OCI-M1 (cell line): ENCODE measurements around the gene JPT1.
"Not testable (repeated sequence)": the region's sequence is repeated elsewhere in the genome, so short reads cannot be mapped to it uniquely, and the experiment has no call there.

Experiments
- DNase-seq: peaks from one replicate; lab custom pipeline; 2025; lab: John Stamatoyannopoulos, UW

The JPT1 gene

DNA sequence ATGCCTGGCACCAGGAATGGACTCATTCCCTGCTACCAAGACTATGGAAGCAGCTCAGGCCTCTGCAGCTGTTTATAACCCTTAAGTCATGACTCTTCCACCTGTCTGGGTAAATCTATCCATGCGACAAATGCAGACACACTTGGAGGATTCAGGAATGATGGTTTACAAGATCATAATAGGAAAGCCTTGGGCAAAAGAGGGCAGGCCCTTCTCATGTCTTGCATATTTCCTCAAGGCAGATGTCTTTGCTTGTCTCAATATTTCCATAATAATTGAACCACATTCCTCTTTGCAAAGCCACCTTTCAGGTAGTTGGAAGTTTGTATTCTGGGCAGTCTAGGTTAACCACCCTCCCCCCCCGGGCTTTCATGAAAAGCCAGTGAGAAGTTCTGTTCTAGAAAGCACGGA is 884 bp upstream of the JPT1 start:
- no peak for DNase-seq

GRCh38 chr17:75153780-75154194 is 525 bp downstream of the JPT1 start:
- peak; percentile 43 for DNase-seq

GRCh38 chr17:75152922-75153779 is 1.2 kb downstream of the JPT1 start:
- DNase-seq: peak; percentile 58

GRCh38 chr17:75152523-75152921 is 1.8 kb downstream of the JPT1 start:
- DNase-seq: no peak

DNA sequence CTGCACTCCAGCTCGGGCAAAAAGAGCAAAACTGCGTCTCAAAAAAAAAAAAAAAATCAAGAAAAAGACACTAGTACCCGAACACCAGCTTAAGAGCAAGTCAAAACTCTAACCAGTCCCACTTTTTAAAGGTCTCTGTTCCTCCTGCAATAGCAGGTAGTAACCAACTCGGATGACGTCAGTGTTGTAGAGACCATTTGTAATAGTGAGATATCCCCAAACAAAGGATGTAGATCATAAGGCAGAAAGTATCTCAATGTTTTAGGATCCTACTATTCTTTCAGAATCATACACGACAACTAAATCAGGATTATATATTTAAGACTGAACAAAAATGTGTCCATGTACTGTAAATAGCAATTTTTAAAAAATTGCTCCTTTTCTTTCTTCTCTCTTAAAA is 2.4 kb downstream of the JPT1 start:
- peak; percentile 12 for DNase-seq

- no peak for DNase-seq
Measured at GRCh38 chr17:75147878-75148546, 6.3 kb downstream of the JPT1 start.

GRCh38 chr17:75146592-75146991 is 7.7 kb downstream of the JPT1 start:
- DNase-seq: no peak

DNA sequence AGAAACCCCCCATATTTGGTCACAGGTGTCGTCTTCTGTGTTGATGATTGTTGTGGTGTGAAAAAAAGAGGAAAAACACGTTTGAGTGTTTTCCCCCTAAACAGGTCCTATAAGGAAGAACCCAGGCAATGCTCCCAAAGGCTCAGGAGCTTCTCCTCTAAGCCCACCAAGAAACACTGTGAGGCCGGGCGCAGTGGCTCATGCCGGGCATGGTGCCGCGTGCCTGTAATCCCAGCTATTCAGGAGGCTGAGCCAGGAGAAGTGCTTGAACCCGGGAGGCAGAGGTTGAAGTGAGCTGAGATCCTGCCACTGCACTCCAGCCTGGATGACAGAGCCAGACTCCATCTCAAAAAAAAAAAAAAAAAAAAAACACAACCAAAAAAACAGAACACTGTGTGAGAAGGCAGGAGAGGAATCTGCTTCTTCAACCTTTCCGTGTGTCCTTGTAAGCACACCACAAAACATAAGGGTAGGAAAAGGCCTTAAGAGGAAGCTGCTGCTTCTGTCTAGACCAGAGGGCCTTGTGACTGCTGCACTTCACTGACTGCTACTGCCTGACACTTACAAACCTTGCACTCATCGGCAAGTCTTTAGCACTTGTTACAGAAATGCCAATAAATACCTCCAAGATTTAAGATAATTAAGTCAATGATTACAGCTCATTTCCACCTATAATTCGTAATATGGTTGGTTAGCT is 9.3 kb downstream of the JPT1 start:
- no peak for DNase-seq

GRCh38 chr17:75142236-75142971 is 11.9 kb downstream of the JPT1 start:
- no peak for DNase-seq

DNA sequence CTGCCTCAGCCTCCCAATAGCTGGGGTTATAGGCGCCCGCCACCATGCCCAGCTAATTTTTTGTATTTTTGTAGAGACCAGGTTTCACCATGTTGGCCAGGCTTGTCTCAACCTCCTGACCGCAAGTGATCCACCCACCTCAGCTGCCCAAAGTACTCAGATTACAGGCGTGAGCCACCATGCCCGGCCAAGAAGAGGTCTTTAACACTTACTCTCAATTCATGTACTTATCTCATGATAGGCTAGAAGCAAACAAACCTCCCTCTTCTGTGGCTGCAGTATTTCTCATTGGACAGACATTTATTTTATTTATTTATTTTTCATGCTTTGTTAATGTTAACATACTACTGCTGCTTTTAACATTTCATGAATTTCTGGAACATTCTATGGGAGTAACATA is 15.8 kb downstream of the JPT1 start:
- no peak for DNase-seq

GRCh38 chr17:75137762-75138161 is 16.6 kb downstream of the JPT1 start:
- not testable (repeated sequence) for DNase-seq

GRCh38 chr17:75135946-75136345 is 18.4 kb downstream of the JPT1 start:
- DNase-seq: no peak

GRCh38 chr17:75135452-75135851 is 18.9 kb downstream of the JPT1 start:
- DNase-seq: no peak

GRCh38 chr17:75133607-75134347 is 20.5 kb downstream of the JPT1 start:
- DNase-seq: not testable (repeated sequence)

DNA sequence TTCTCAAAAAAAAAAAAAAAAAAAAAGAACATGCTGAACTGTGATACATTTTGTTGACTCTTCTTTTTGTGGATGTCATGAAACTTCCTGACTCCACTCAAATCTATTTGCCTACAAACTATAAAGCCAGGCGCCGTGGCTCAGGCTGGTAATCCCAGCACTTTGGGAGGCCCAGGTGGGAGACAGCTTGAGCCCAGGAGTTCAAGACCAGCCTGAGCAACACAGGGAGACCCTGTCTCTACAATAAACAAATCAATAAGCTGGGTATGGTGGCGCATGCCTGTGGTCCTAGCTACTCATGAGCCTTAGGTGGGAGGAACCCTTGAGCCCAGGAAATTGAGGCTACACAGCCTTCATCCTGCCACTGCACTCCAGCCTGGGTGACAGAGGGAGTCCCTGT is 21.3 kb downstream of the JPT1 start:
- DNase-seq: no peak

DNA sequence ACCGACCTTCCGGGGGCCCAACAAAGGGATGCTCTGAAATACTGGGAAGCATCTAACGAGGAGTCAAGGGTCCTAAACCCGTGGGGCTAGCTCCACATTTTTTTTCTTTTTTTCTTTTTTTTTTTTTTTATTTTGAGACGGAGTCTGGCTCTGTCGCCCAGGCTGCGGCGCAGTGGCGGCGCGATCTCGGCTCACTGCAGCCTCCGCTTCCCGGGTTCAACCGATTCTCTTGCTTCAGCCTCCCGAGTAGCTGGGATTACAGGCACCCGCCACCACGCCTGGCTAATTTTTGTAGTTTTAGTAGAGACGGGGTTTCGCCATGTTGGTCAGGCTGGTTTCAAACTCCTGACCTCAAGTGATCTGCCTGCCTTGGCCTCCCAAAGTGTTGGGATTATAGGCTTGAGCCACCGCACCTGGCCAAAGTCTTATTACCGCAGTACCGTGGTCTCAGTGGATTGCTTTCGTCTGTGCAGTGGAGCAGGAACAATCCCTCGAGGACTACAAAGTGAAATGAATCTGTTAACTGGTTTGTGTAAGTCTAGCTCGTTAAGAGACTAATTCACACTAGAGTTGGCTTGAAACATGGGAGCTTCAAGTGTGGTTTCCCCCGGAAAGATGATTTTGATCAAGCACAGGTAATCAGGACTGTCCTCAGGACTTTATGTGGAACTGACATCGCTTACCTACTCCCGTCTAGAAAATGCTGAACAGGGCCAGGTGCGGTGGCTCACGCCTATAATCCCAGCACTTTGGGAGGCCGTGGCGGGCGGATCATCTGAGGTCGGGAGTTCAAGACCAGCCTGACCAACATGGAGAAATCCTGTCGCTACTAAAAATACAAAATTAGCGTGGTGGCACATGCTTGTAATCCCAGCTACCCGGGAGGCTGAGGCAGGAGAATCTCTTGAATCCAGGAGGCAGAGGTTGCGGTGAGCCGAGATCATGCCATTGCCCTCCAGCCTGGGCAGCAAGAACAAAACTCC is 22.0 kb downstream of the JPT1 start:
- DNase-seq: peak; percentile 11

DNA sequence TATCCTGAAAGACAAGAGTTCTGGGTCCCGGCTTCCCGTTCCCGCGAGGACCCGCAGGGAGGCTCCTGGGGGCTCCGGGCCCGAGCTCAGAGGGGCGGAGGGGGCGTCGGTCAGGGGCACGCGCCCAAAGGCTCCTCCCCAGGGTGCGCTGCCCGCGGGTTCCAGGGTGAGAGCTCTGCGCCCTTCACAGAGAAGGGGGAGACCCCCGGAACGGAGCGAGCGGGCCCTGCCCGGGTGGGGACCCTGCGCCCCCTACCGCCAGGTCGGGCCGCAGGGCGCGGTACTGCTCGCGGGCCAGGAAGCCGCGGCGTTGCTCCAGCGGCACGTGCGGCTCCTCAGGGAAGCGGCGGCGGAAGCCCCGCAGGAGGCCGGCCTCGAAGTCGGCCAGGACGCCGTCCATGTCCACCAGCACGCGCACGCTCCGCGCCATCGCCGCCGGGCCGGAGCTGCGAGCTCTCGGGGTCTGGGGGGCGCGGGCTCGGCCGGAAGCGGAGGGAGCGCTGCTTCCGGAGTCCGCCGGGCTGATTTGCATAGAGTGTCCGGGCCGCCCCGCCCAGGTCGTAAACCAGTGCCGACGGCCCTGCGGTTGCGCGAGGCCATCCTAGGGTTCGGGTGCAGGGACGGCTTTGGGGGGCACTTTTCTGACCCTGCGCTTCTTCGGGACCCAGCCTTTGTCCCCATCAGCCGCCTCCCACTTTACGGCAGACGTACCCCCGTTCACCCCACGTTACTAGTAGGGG is 22.9 kb downstream of the JPT1 start, which contains the start of gene NT5C:
Gene NT5C, minus strand, starts transcription at position 465 of the 740 bp plus-strand sequence. Its CDS starts 35 bp downstream, at position 430.
- DNase-seq: peak; percentile 90

- DNase-seq: peak; percentile 83
Measured at GRCh38 chr17:75130632-75131277, 23.6 kb downstream of the JPT1 start.
